GM12801 (cell line): ENCODE results near the gene MIA2.

Experiments used
- TF ChIP-seq, protein P1 (sequence below): IDR thresholded peaks from one replicate; pipeline ENCODE4 v1.5.1; 2011; ENCODE audit warnings: control low read depth; ENCODE audit not compliant: insufficient read length; ENCODE audit errors: extremely low read depth

Gene MIA2

GRCh38 chr14:39211109-39211741 is 22.5 kb upstream of the MIA2 start:
- TF ChIP-seq, protein P1, sequence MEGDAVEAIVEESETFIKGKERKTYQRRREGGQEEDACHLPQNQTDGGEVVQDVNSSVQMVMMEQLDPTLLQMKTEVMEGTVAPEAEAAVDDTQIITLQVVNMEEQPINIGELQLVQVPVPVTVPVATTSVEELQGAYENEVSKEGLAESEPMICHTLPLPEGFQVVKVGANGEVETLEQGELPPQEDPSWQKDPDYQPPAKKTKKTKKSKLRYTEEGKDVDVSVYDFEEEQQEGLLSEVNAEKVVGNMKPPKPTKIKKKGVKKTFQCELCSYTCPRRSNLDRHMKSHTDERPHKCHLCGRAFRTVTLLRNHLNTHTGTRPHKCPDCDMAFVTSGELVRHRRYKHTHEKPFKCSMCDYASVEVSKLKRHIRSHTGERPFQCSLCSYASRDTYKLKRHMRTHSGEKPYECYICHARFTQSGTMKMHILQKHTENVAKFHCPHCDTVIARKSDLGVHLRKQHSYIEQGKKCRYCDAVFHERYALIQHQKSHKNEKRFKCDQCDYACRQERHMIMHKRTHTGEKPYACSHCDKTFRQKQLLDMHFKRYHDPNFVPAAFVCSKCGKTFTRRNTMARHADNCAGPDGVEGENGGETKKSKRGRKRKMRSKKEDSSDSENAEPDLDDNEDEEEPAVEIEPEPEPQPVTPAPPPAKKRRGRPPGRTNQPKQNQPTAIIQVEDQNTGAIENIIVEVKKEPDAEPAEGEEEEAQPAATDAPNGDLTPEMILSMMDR = no peak

- TF ChIP-seq, protein P1 = no peak
These were observed 21.7 kb upstream of the MIA2 start for GRCh38 chr14:39212034-39212433.

DNA sequence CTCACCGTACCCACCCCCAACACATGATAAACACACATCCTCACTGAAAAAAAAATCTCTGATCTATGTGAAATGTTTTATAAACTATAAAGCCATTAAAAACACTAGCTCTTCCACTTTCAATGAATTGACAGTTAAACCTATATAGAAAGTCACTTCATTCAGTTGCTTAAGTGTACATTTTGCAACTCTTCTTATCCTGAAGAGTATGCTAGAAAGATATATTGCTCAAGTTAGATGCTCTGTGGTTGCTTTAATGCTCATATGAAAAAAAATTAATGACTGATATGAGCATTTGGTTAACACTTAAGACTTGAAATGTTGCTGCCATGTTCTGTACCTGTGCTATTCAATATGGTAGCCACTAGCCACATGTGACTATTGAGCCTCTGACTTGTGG is 21.0 kb upstream of the MIA2 start:
- TF ChIP-seq, protein P1 = no peak

- TF ChIP-seq, protein P1 = no peak
These were observed 16.4 kb upstream of the MIA2 start for GRCh38 chr14:39217214-39217879.

DNA sequence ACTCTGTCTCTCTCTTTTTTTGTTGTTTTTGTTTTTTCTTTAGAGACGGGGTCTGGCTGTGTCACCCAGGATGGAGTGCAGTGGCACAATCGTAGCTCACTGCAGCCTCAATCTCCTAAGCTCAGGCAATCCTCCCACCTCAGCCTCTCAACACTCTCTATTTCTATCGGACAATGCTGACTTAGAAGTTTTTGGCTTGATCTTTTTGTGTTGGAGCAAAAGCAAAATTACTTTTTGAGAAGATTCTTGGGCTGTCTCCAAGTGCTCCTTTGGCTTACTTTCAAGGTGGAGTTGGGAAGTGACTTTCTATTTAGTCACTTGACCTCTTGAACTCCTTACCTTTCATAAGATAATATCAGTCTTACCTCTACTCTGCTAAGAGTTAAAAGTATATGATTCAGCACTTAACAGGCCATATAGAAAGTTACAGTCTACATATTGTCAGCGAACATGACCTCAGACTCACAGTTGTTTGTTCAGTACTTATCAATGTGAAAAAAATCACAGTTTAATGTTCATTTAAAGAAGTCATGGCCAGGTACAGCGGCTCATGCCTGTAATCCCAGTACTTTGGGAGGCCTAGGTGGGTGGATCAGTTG is 15.4 kb upstream of the MIA2 start:
- TF ChIP-seq, protein P1 = no peak

- TF ChIP-seq, protein P1 = no peak
These were observed 14.6 kb upstream of the MIA2 start for GRCh38 chr14:39219075-39219499.

DNA sequence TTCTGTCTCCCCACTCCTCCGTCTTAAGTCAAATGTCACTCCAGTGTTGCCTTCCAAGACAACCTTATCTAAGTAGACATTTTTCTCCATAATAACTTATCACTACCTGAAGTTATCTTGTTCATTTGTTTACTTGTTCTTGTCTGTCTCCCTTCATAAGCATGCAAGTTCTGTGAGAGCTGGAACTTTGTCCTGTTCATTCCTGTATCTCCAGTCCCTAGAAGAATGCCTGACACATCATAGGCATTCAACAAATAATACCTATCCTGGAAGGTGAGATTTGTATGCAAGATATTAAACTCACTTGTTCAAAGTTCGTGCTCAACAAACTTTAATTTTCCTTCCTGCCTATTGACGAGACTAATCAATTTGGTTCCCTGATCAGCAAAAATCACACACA is 5.7 kb upstream of the MIA2 start:
- TF ChIP-seq, protein P1 = no peak
